ENCODE results near the gene GTPBP2.
A peak's percentile ranks its signal among the peaks of the same experiment; 100 is the strongest.
"Not testable (repeated sequence)": the region's sequence is repeated elsewhere in the genome, so short reads cannot be mapped to it uniquely, and the experiment has no call there.

The GTPBP2 gene

DNA sequence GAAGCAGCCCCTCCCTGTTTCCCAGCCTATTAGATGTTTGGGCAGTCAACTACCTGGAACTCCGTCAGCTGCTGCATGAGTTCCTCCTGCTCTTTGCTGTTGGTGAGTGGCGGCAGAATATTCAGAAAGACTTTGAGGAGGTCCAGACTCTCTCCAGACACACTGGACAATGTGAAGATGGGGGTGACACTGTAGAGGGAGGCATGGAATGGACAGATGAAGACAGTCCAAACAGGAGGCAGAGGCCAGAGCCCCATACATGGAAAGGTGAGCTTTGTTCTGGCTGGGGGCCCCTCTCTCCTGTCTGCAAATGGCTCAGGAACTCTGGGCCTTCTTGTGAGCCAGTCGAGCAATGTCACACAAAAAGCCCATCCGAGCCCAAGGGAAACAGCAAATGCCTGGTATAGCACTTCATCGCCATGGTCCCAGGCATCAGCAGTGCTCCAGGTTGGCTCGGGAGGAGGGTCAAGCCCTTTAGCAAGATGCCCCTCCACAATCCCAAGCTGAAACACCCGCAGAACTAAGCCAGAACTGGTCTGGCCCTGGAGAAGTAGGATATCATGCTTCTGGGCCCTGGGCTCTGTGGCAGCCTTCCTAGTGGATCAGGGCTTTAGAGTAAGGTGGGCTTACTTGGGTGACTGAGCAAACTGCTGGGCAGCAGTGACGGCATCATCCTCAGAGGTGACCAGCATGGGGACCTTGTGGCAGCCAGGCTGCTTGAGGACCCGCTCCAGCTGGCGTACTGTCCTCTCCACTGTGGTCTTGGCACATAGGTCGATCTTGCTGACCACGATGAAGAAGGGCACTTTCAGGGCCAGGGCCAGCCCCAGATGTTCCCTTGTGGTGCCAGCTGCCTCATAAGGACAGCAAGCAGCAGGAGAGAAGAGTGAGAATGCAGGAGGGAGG is 4.9 kb downstream of the GTPBP2 start:
- DNase-seq (ENCODE audit: low read depth), result no peak

- no peak for DNase-seq (ENCODE audit: low read depth)
These were observed 6.5 kb downstream of the GTPBP2 start for GRCh38 chr6:43622541-43622940.

DNA sequence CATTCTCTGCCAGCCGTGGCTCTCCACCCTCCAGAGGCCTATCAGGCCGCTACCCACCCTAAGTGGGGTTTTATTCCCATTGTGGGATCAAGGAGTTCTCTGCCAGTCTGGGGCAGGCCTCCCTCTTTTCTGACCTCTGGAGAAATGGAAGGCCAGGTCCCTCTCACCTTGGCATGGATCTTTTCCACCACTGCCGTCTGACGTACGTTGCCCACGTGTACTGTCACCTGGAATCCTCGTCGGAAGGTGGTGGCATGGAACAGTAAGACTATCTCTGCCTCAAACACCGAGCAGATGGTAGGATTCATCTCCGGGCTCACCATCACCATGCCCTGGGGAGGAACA is 7.3 kb downstream of the GTPBP2 start:
- DNase-seq (ENCODE audit: low read depth), result no peak

GRCh38 chr6:43621078-43621835 is 7.8 kb downstream of the GTPBP2 start:
- no peak for DNase-seq (ENCODE audit: low read depth)

GRCh38 chr6:43616725-43617472 is 12.2 kb downstream of the GTPBP2 start:
- no peak for DNase-seq (ENCODE audit: low read depth)

DNA sequence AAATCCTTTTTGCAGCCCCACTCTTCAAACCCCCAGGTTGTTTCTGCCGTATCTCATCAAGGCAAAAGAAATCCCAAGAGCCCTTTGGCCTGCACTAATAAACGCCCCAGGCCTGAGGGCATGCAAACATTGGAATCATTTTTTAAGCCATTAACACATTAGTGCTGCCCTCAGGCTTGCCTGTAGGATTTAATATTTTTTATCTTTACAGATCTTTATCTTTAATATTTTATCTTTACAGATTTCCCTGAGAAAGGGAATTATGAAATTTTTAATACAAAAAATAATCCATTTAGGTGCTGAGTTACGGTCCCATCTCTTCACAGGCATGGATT is 14.7 kb downstream of the GTPBP2 start:
- DNase-seq (ENCODE audit: low read depth), result no peak

- no peak for DNase-seq (ENCODE audit: low read depth)
These were observed 15.2 kb downstream of the GTPBP2 start for GRCh38 chr6:43613721-43614395.

DNA sequence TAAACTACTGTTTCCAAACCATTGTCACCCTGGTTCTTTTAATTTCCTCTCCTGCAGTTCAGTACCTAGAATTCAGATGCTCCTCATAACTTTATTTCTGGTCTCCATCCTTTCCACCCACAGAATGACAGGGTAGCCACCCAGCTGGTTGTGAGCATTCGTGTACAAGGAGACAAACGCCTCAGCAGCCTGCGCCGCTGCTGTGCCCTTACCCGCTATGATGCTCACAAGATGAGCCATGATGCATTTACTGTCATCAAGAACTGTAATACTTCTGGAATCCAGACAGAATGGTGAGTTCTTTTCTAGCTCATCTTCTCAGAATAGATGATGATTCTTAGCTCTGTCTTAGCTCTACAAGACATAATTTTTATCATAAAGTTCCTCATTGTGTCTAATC is 18.6 kb downstream of the GTPBP2 start:
- no peak for DNase-seq (ENCODE audit: low read depth)

DNA sequence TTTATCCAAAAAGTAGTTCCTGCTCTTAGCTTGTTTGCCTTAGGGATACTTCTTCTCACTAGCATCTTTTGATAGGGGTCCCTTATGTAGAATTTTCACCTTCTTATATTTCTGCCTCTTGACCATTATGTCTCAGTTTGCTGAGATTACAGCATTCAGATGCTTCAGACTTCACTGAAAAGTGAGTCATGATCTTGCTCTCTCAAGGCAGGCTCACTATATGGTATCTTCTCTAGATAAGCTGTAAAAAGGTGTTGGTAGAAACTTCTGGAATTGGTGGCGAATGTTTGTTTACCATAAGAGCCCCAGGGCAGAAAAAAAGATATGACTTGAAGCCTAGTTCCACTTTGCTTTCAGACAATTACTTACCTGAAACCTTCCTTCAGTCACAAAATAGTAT is 19.7 kb downstream of the GTPBP2 start:
- no peak for DNase-seq (ENCODE audit: low read depth)

DNA sequence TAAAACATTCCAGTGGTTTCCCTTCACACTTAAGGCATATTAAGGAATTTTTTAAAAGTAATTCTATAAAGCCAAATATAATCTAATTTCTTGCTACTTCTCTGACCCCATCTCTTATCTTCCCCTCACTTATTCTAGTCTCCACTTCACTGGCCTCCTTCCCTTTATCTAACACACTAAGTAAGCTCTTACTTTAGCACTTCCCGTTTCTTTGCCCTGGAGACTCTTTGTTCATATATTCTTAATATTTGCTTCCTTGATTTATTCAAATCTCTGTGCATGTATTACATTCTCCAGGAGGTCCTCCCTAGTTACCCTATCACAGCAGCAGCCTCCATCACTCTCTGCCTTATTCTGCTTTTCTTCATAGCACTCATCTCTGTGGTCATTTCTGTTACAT is 20.3 kb downstream of the GTPBP2 start:
- DNase-seq (ENCODE audit: low read depth), result no peak

DNA sequence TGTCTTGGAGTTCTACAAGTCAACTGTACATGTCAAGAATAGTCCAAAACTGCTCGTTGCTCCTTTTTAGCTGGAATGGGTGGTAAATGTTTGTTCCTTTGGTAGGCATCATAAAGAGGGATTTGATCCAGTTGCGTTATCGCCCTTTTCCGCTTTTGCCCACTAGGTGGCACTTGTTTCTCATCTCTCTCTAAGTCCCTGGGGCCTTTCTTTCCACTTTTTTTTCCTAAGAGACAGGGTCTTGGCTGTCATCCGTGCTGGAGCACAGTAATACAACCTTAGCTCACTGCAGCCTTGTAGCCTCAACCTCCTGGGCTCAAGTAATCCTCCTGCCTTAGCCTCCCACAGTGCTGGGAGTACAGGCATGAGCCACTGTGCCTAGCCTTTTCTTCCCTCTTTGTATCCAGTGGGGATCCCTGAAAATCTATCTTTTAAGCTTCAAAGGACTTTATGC is 20.7 kb downstream of the GTPBP2 start:
- DNase-seq (ENCODE audit: low read depth), result peak; percentile 84

DNA sequence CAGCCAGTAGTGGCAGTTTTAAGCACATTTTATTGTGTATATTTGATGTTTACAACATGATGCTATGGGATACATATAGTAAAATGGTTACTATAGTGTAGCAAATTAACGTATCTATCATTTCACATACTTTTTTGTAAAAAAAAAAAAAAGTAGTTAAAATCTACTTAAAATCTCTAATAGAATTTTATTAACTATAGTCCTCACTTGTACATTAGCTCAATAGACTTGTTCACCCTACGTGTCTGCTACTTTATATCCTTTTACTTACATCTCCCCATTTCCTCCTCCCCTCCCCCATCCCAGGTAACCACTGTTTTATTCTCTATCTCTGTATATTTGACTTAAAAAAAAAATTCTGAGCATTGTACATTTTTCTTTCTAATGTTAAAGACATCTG is 23.0 kb downstream of the GTPBP2 start:
- DNase-seq (ENCODE audit: low read depth), result no peak

DNA sequence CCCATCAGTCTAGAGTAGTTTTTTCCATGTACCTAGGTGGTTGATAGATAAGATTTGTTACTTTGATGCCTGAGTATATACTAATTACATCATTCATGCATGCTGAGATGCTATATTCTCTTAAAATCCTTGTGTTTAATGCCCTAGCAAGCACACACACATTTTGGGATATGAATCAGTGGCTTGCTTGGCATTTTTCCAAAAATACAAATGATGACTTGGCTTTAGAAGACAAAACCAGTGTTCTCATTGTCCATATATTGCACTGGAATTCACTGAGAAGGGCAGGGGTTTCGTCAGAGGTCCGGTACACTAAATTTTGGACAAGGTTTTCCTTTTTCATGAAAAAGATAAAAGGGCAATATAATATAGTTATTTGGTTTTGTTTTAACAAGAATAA is 24.9 kb downstream of the GTPBP2 start:
- peak; percentile 77 for DNase-seq (ENCODE audit: low read depth)

GRCh38 chr6:43600595-43600994 is 28.5 kb downstream of the GTPBP2 start:
- DNase-seq (ENCODE audit: low read depth), result no peak

GRCh38 chr6:43593938-43594337 is 35.1 kb downstream of the GTPBP2 start:
- DNase-seq (ENCODE audit: low read depth), result no peak

- not testable (repeated sequence) for DNase-seq (ENCODE audit: low read depth)
These were observed 39.5 kb downstream of the GTPBP2 start for GRCh38 chr6:43589564-43589963.

- DNase-seq (ENCODE audit: low read depth), result no peak
These were observed 40.9 kb downstream of the GTPBP2 start for GRCh38 chr6:43588194-43588593.

- DNase-seq (ENCODE audit: low read depth), result peak; percentile 59
These were observed 44.0 kb downstream of the GTPBP2 start for GRCh38 chr6:43584892-43585570.

DNA sequence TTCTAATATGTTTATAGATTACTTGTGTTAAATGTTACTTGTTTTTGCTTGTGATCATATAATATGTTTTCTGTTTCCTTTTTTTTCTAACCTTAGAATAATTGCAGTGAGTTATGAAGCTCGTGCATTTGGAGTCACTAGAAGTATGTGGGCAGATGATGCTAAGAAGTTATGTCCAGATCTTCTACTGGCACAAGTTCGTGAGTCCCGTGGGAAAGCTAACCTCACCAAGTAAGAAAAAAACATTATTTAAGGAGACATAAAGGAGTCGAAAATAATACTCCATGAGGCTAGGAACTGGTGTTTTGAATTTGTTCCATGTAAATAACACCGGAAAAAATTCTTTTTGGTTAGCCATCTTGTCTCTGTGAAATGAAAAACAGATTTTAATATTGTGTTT is 46.2 kb downstream of the GTPBP2 start:
- no peak for DNase-seq (ENCODE audit: low read depth)

DNA sequence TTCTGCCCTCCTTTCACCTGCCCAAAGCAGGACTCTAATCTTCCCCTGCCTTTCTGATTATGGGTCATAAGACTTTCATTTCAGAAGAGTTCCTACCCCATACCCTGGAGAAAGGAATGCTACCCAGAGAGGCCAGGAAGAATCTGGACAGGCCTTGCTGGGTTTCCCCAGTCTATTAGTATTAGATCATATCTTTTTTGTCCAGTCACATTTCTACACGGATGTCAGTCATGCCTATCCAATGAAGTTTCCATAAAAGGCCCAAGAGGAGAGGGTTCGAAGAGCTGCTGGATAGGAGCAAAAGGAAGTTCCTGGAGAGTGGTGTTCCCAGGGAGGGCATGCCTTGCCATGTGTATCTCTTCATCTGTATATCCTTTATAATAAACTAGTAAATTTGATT is 49.9 kb downstream of the GTPBP2 start:
- DNase-seq (ENCODE audit: low read depth), result peak; percentile 30

DNA sequence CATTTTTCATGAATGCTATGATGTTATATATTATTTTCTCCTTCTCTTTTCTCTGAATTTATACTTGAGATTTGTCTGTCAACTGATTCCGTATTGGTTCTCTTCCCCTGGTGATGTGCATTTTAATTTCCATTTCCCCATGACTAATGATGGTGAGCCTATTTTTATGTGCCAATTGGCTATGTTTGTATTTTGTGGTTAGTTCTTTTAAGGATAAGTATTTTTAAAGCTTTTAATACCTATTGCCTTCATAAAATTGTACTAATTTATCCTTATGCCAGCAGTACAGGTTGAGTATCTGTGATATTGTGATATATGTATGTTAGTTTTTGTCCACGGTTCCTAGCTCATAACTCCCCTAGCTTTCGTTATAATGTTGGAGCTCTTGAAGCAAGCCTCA is 50.3 kb downstream of the GTPBP2 start:
- no peak for DNase-seq (ENCODE audit: low read depth)

All from ELR (cell line).